GM12891 (cell line): ENCODE measurements around the gene RAB27B.

Experiments
- PAX5 ChIP-seq: IDR thresholded peaks from 2 replicates; pipeline ENCODE4 v1.6.1; 2011; ENCODE audit warnings: low read length, moderate library complexity, mild to moderate bottlenecking; ENCODE audit not compliant: insufficient read depth, severe bottlenecking
- POLR2A ChIP-seq: IDR thresholded peaks from 2 replicates; pipeline ENCODE4 v1.6.1; 2011; ENCODE audit warnings: low read depth, low read length, control low read depth
- POLR2AphosphoS5 ChIP-seq: IDR thresholded peaks from 2 replicates; pipeline ENCODE4 v1.6.1; 2011; ENCODE audit warnings: low read depth, low read length, control low read depth
- POU2F2 ChIP-seq: IDR thresholded peaks from 2 replicates; pipeline ENCODE4 v1.6.1; 2011; ENCODE audit warnings: low read depth, mild to moderate bottlenecking, control low read depth, low read length, moderate library complexity
- SPI1 ChIP-seq: IDR thresholded peaks from 2 replicates; pipeline ENCODE4 v1.6.1; 2011; ENCODE audit warnings: low read depth, low read length, control low read depth
- TAF1 ChIP-seq: IDR thresholded peaks from 2 replicates; pipeline ENCODE4 v1.6.1; 2011; ENCODE audit warnings: low read depth, low read length, control low read depth

GRCh38 chr18:54848121-54848520, 19.8 kb downstream of the RAB27B start:
- TF ChIP-seq POLR2A (no peak), POLR2AphosphoS5 (no peak), PAX5 (no peak), SPI1 (no peak), TAF1 (no peak), POU2F2 (no peak)
